Activated T-cell treated with anti-CD3 and anti-CD28 coated beads, Interleukin-2, amount 50 U/mL, for 72 hours (primary cell): ENCODE results near the gene SPATS2. TPM values are rescaled to one million over a fixed set of nuclear protein-coding genes. Genes with fewer than 3 reads are reported as not detected.
"Not testable (repeated sequence)": the region's sequence is repeated elsewhere in the genome, so short reads cannot be mapped to it uniquely, and the experiment has no call there.

Source experiments
- ATAC-seq, 2 donors: fragments of 150-1000 bp; cut with Tn5 transposase; replicated peaks in 1 of 2; 2 replicates each; pipeline ENCODE4 v1.10.0; 2021; ENCODE audit warnings: moderate library complexity in 2 of 2, mild to moderate bottlenecking in 1 of 2
- DNase-seq, 2 donors: peaks; one replicate each; pipeline ENCODE4 v3.0.0; 2021 to 2022; ENCODE audit warnings: mixed read lengths in 1 of 2
- H3K27ac Mint-ChIP-seq: one replicate; pipeline ENCODE4 v1.8.0; 2022; ENCODE audit warnings: mild to moderate bottlenecking, moderate library complexity, mixed read lengths
- H3K27me3 Mint-ChIP-seq: one replicate; pipeline ENCODE4 v1.8.0; 2022; ENCODE audit warnings: low read depth, mixed read lengths
- H3K36me3 Mint-ChIP-seq, 2 donors: one replicate each; pipeline ENCODE4 v1.8.0; 2022; ENCODE audit warnings: mixed read lengths in 2 of 2, mild to moderate bottlenecking in 1 of 2; ENCODE audit not compliant: insufficient read depth in 2 of 2
- H3K4me1 Mint-ChIP-seq: one replicate; pipeline ENCODE4 v1.8.0; 2022; ENCODE audit warnings: low read depth, mixed read lengths
- H3K4me3 Mint-ChIP-seq, 2 donors: one replicate each; pipeline ENCODE4 v1.8.0; 2022; ENCODE audit warnings: mild to moderate bottlenecking in 2 of 2, mixed read lengths in 2 of 2, moderate library complexity in 2 of 2
- H3K9me3 Mint-ChIP-seq, 2 donors: one replicate each; pipeline ENCODE4 v1.8.0; 2022; ENCODE audit warnings: mixed read lengths in 2 of 2
- total RNA-seq, 2 donors: library from RNA; stranded (reverse); gene quantifications; one replicate each; pipeline ENCODE4 v1.2.3, GENCODE V29; 2022

Gene SPATS2
- total RNA-seq, result 10 to 100 TPM; 12.3 to 16.4 TPM

GRCh38 chr12:49367381-49368239 lies at the start of gene SPATS2:
Gene SPATS2 (plus strand): TSS chr12:49367462. CDS start chr12:49461013, 93,551 bp downstream.
- no peaks in the 10 kb centered on the region for H3K9me3 Mint-ChIP-seq
- ATAC-seq (no peak), DNase-seq (no peak)
- H3K4me3 Mint-ChIP-seq, result peak within 1 kb of the TSS; percentile 84 to 86
- H3K36me3 Mint-ChIP-seq, result no peaks in the 10 kb centered on the region
- H3K27ac Mint-ChIP-seq, result peak within 1 kb of the TSS; percentile 88
- H3K27me3 Mint-ChIP-seq, result no peaks in the 10 kb centered on the region
- H3K4me1 Mint-ChIP-seq, result peaks cover 46% of the 10 kb centered on the region

DNA sequence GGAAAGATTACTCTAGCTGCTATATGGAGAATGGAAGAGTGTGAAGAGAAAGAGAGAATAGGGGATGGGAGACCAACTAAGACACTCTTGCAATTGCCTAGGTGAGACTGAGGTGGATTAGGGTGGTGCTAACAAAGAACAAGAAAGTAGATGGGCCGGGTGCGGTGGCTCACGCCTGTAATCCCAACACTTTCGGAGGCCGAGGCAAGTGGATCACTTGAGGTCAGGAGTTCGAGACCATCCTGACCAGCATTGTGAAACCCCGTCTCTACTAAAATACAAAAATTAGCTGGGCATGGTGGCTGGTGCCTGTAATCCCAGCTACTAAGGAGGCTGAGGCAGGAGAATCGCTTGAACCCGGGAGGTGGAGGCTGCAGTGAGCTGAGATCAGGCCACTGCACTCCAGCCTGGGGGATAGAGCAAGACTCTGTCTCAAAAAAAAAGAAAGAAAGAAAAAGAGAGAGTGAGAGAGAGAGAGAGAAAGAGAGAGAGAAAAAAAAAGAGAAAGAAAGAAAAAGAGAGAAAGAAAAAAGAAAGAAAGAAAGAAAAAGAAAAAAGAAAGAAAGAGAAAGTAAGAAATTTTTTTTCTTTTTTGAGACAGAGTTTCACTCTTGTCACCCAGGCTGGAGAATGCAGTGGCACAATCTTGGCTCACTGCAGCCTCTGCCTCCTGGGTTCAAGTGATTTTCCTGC lies 46.7 kb upstream of the SPATS2 start:
- ATAC-seq, DNase-seq, H3K36me3 Mint-ChIP-seq, H3K9me3 Mint-ChIP-seq, H3K27me3 Mint-ChIP-seq: not testable (repeated sequence)
- Mint-ChIP-seq H3K4me3 (peak overlapping the region in 1 of 2 donors; percentile 17), H3K4me1 (peaks cover 15% of the 10 kb centered on the region), H3K27ac (peak overlapping the region; percentile 68)

- Mint-ChIP-seq H3K27ac (peak overlapping the region; percentile 91), H3K27me3 (no peaks in the 10 kb centered on the region), H3K36me3 (peaks cover 3 to 10% of the 10 kb centered on the region in 2 donors), H3K4me1 (peaks cover 15% of the 10 kb centered on the region), H3K4me3 (peak overlapping the region; percentile 92 to 97), H3K9me3 (no peaks in the 10 kb centered on the region)
- DNase-seq (no peak), ATAC-seq (peak in 1 of 2 donors; percentile 0)
These were observed 44.9 kb upstream of the SPATS2 start for GRCh38 chr12:49322367-49322707.

DNA sequence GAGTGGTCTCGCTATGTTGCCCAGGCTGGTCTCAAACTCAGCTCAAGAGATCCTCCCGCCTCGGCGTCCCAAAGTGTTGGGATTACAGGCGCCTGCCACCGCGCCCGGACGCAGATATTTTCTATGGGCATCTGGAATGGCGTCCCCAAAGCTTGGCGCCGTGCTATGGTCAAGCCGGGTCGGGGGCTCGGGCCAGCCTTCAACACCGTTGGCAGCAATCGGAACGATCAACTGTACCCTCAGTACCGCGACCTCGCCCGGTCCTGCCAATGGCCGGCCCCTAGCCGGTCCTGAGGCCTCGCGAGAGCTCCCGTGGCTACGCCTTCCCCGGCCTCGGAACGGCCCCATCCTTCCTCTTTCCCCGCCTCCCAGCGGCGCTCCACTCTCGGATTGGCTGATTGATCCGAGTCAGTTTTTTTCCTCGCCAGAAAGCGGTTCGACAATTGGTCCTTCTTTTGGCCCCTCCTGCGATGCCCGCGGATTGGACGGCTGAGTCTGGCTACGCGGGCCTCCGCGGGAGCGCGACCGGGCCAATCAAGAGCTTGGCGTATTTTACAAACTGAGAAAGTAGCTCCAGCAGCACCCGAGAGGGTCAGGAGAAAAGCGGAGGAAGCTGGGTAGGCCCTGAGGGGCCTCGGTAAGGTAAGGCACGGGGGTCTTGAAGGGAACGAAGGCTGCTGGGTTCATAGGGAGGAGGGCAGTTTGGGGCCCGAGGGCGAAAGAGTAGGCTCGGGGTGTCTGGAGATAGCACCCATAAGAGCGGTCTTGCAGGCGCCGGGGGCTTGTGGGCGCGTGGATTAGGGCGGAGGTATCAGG lies 44.3 kb upstream of the SPATS2 start, which contains the start of gene TROAP:
TROAP (plus strand) TSS at position 548 of the 816 bp plus-strand sequence. CDS start 354 bp downstream, outside the sequence.
- peak within 1 kb of the TSS; percentile 92 to 97 for H3K4me3 Mint-ChIP-seq
- DNase-seq (peak; percentile 97 to 99), ATAC-seq (peak; percentile 97 to 98)
- H3K27ac Mint-ChIP-seq, result peak within 1 kb of the TSS; percentile 91
- no peaks in the 10 kb centered on the region for H3K27me3 Mint-ChIP-seq
- peaks cover 15% of the 10 kb centered on the region for H3K4me1 Mint-ChIP-seq
- peaks cover 6 to 13% of the 10 kb centered on the region in 2 donors for H3K36me3 Mint-ChIP-seq
- H3K9me3 Mint-ChIP-seq, result no peaks in the 10 kb centered on the region

DNA sequence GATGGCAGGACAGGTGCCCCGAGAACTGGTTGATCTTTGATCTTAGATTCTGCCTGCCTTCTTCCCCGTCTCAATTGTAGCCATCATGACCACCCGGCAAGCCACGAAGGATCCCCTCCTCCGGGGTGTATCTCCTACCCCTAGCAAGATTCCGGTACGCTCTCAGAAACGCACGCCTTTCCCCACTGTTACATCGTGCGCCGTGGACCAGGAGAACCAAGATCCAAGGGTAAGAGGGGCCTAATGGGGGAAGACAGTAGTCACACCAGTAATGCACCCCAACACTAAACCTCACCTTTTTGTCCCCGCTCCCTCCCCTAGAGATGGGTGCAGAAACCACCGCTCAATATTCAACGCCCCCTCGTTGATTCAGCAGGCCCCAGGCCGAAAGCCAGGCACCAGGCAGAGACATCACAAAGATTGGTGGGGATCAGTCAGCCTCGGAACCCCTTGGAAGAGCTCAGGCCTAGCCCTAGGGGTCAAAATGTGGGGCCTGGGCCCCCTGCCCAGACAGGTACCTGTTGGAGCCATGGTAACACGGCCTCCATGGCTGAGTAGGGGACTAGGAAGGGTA lies 43.7 kb upstream of the SPATS2 start:
- Mint-ChIP-seq H3K4me1 (peaks cover 15% of the 10 kb centered on the region), H3K4me3 (peak overlapping the region; percentile 92 to 97), H3K27me3 (no peaks in the 10 kb centered on the region), H3K36me3 (peaks cover 6 to 14% of the 10 kb centered on the region in 2 donors), H3K9me3 (no peaks in the 10 kb centered on the region), H3K27ac (peak overlapping the region; percentile 91)
- no peak for ATAC-seq
- DNase-seq, result no peak

- H3K4me1 Mint-ChIP-seq, result peaks cover 15% of the 10 kb centered on the region
- H3K36me3 Mint-ChIP-seq, result peaks cover 6 to 15% of the 10 kb centered on the region in 2 donors
- H3K9me3 Mint-ChIP-seq, result no peaks in the 10 kb centered on the region
- ATAC-seq (no peak), DNase-seq (no peak)
- no peaks in the 10 kb centered on the region for H3K27me3 Mint-ChIP-seq
- no peak overlapping the region for H3K4me3 Mint-ChIP-seq
- no peak overlapping the region for H3K27ac Mint-ChIP-seq
These were observed 41.7 kb upstream of the SPATS2 start for GRCh38 chr12:49325606-49326005.

DNA sequence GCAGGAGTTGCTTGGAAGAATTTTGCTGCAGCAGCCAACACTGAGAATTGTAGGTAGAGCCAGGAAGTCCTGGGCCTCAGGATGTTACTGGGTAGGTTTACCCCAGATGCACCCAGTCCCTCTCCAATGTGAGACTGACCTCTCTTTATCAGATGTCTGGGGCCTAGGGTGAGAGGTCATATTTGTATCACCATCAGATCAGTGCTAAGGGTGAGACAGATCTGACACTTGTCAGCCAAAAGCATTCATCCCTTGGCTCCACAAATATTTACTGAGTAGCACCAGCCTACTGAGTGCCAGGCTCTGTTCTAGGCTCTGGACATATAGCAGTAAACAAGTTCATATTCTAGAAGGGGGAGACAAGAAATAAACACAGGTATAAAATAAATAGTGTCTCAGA lies 39.9 kb upstream of the SPATS2 start:
- H3K9me3 Mint-ChIP-seq, result no peaks in the 10 kb centered on the region
- ATAC-seq (no peak), DNase-seq (no peak)
- H3K27ac Mint-ChIP-seq, result no peak overlapping the region
- peaks cover 9% of the 10 kb centered on the region for H3K27me3 Mint-ChIP-seq
- peaks cover 6 to 15% of the 10 kb centered on the region in 2 donors for H3K36me3 Mint-ChIP-seq
- peaks cover 2% of the 10 kb centered on the region for H3K4me1 Mint-ChIP-seq
- H3K4me3 Mint-ChIP-seq, result no peak overlapping the region

DNA sequence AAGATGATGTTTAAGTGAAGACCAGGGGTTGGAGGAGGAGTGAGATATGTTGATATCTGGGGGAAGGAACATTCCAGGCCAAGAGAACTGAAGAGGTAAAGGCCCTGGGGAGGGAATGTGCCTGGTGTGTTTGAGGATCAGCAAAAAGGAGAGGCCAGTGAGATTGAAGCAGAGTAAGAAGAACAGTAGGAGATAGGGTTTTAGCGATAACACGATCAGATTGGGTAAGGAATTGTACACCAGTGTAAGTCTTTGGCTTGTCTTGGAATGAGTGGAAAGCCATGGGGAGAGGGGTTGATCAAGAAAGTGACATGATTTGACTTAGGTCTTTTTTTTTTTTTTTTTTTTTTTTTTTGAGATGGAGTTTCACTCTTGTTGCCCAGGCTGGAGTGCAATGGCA lies 39.4 kb upstream of the SPATS2 start:
- Mint-ChIP-seq H3K36me3 (peaks cover 6 to 15% of the 10 kb centered on the region in 2 donors), H3K27ac (no peak overlapping the region), H3K27me3 (peaks cover 14% of the 10 kb centered on the region), H3K4me1 (peaks cover 2% of the 10 kb centered on the region), H3K9me3 (no peaks in the 10 kb centered on the region), H3K4me3 (no peak overlapping the region)
- no peak for ATAC-seq
- no peak for DNase-seq

- ATAC-seq, result no peak
- Mint-ChIP-seq H3K4me3 (no peak overlapping the region), H3K4me1 (peaks cover 6% of the 10 kb centered on the region), H3K9me3 (no peaks in the 10 kb centered on the region), H3K27ac (no peak overlapping the region), H3K36me3 (peaks cover 3 to 15% of the 10 kb centered on the region in 2 donors), H3K27me3 (peaks cover 19% of the 10 kb centered on the region)
- DNase-seq, result no peak
These were observed 38.4 kb upstream of the SPATS2 start for GRCh38 chr12:49328816-49329215.

DNA sequence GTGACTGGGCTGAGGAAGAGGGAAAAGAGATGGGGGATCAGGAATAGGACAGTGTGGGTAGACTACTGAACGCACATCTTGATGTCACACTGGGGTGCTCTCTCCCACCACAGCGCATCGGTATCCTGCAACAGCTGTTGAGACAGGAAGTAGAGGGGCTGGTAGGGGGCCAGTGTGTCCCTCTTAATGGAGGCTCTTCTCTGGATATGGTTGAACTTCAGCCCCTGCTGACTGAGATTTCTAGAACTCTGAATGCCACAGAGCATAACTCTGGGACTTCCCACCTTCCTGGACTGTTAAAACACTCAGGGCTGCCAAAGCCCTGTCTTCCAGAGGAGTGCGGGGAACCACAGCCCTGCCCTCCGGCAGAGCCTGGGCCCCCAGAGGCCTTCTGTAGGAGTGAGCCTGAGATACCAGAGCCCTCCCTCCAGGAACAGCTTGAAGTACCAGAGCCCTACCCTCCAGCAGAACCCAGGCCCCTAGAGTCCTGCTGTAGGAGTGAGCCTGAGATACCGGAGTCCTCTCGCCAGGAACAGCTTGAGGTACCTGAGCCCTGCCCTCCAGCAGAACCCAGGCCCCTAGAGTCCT lies 37.1 kb upstream of the SPATS2 start:
- ATAC-seq, result no peak
- H3K4me3 Mint-ChIP-seq, result no peak overlapping the region

DNA sequence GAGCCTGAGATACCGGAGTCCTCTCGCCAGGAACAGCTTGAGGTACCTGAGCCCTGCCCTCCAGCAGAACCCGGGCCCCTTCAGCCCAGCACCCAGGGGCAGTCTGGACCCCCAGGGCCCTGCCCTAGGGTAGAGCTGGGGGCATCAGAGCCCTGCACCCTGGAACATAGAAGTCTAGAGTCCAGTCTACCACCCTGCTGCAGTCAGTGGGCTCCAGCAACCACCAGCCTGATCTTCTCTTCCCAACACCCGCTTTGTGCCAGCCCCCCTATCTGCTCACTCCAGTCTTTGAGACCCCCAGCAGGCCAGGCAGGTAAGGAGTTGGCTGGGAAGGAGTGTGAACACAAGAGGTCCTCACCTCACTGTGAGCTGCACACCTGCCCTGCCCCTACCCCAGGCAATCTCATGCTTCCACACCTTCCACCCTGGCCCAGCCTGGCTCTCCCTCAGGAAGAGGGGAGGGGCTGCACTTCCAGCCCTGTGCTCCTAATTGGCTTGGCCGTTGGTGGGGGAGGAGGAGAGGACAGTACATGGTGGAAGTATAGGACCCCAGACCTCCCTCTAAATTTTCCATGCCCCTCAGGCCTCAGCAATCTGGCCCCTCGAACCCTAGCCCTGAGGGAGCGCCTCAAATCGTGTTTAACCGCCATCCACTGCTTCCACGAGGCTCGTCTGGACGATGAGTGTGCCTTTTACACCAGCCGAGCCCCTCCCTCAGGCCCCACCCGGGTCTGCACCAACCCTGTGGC lies 36.5 kb upstream of the SPATS2 start:
- H3K27ac Mint-ChIP-seq, result no peak overlapping the region
- H3K4me1 Mint-ChIP-seq, result peaks cover 6% of the 10 kb centered on the region
- H3K4me3 Mint-ChIP-seq, result no peak overlapping the region
- ATAC-seq (no peak), DNase-seq (no peak)
- H3K36me3 Mint-ChIP-seq, result peaks cover 3 to 8% of the 10 kb centered on the region in 2 donors
- peaks cover 37% of the 10 kb centered on the region for H3K27me3 Mint-ChIP-seq
- no peaks in the 10 kb centered on the region for H3K9me3 Mint-ChIP-seq

More for the DNA sequence above, 37.1 kb upstream of the SPATS2 start:
- no peak for DNase-seq
- peaks cover 3 to 11% of the 10 kb centered on the region in 2 donors for H3K36me3 Mint-ChIP-seq
- no peak overlapping the region for H3K27ac Mint-ChIP-seq
- H3K27me3 Mint-ChIP-seq, result peaks cover 30% of the 10 kb centered on the region
- no peaks in the 10 kb centered on the region for H3K9me3 Mint-ChIP-seq
- peaks cover 6% of the 10 kb centered on the region for H3K4me1 Mint-ChIP-seq
